A549 (cell line): ENCODE measurements around the gene ANK3. TPM values are rescaled to one million over a fixed set of nuclear protein-coding genes. Genes with fewer than 3 reads are reported as not detected.

Experiments
- ATAC-seq, 2 experiments: fragments of 200-7000 bp in 1 of 2; fragments of >200 bp in 1 of 2; cut with Nextera tagmentation in 1 of 2; cut with Tn5 transposase in 1 of 2; 3 replicates each; pipeline versions ENCODE4 v1.8.0 to v1.9.1; 2018 to 2020; ENCODE audit warnings: mild to moderate bottlenecking in 1 of 2, moderate library complexity in 1 of 2
- CTCF ChIA-PET: fragments of 300-600 bp; sonication (Branson Sonifier 250); formaldehyde crosslinking; extraction: SDS; loops from one replicate; lab custom pipeline; 2021; ENCODE audit warnings: antibody characterized with exemption, inconsistent platforms; lab: Yijun Ruan, JAX
- POLR2A ChIA-PET: fragments of 350-600 bp; formaldehyde crosslinking; extraction: SDS; loops from one replicate; lab custom pipeline; 2021; ENCODE audit warnings: antibody characterized with exemption, inconsistent platforms; lab: Yijun Ruan, JAX
- DNase-seq, 2 experiments: peaks; one replicate each; pipeline versions ENCODE4 v3.0.0 to v3.0.0-alpha.2; 2011 to 2016; ENCODE audit warnings: low read depth in 1 of 2, low spot score in 1 of 2
- FAIRE-seq: peaks from 2 replicates; lab custom pipeline; 2011; peaks lifted over from hg19 to GRCh38; lab: Jason Lieb, UNC
- H3K27ac ChIP-seq, 2 experiments: fragments of >200 bp; sonication (Bioruptor Twin); formaldehyde crosslinking; 3 replicates each; pipeline ENCODE4 v1.5.1; 2016 to 2017
- H3K4me1 ChIP-seq: fragments of >200 bp; sonication (Bioruptor Twin); formaldehyde crosslinking; 3 replicates; pipeline ENCODE4 v1.6.1; 2016
- H3K4me2 ChIP-seq: fragments of >200 bp; sonication (Bioruptor Twin); formaldehyde crosslinking; 3 replicates; pipeline ENCODE4 v1.6.1; 2016
- H3K4me3 ChIP-seq: fragments of >200 bp; sonication (Bioruptor Twin); formaldehyde crosslinking; 3 replicates; pipeline ENCODE4 v1.5.1; 2016
- H3K9me3 ChIP-seq: fragments of >200 bp; sonication (Bioruptor Twin); formaldehyde crosslinking; 3 replicates; pipeline ENCODE4 v1.6.1; 2016
- CTCF ChIP-seq: fragments of >200 bp; sonication (Bioruptor Twin); formaldehyde crosslinking; IDR thresholded peaks from 3 replicates; pipeline ENCODE4 v1.5.1; 2016
- E2F6 ChIP-seq: IDR thresholded peaks from 2 replicates; pipeline ENCODE4 v1.6.1; 2012; ENCODE audit warnings: low read depth, borderline replicate concordance
- ESRRA ChIP-seq: fragments of 150-350 bp; IDR thresholded peaks from 2 replicates; pipeline ENCODE4 v1.6.1; 2014; ENCODE audit warnings: mild to moderate bottlenecking, low read length, borderline replicate concordance
- FOSB ChIP-seq: fragments of 250-450 bp; sonication (Bioruptor Pico); IDR thresholded peaks from 2 replicates; pipeline ENCODE4 v1.5.0; 2020; ENCODE audit warnings: mild to moderate bottlenecking, moderate library complexity
- FOSL2 ChIP-seq, 2 experiments: fragments of 450-650 bp in 1 of 2; fragments of >200 bp in 1 of 2; sonication (Bioruptor Twin) in 1 of 2; formaldehyde crosslinking; IDR thresholded peaks; 2 replicates each; pipeline versions ENCODE4 v1.5.0 to v1.6.1; 2016 to 2020; ENCODE audit warnings: mild to moderate bottlenecking in 1 of 2, moderate library complexity in 1 of 2
- MAZ ChIP-seq: fragments of 150-350 bp; IDR thresholded peaks from 2 replicates; pipeline ENCODE4 v1.6.1; 2014; ENCODE audit warnings: antibody characterized with exemption, low read depth, low read length, borderline replicate concordance
- PHF8 ChIP-seq: fragments of 200-600 bp; sonication (generic); IDR thresholded peaks from 2 replicates; pipeline ENCODE4 v1.6.1; 2016; ENCODE audit warnings: low read depth, mild to moderate bottlenecking, antibody characterized with exemption, moderate library complexity, borderline replicate concordance
- POLR2A ChIP-seq: IDR thresholded peaks from 2 replicates; pipeline ENCODE4 v1.6.1; 2012; ENCODE audit warnings: mild to moderate bottlenecking, low read length
- RAD21 ChIP-seq, 2 experiments: fragments of >200 bp in 1 of 2; sonication (Bioruptor Twin) in 1 of 2; formaldehyde crosslinking in 1 of 2; IDR thresholded peaks in 1 of 2; conservative IDR thresholded peaks in 1 of 2; 2 replicates in 1 of 2; 3 replicates in 1 of 2; pipeline ENCODE4 v1.6.1; 2012 to 2018; ENCODE audit warnings: inconsistent platforms in 1 of 2
- RNF2 ChIP-seq: fragments of 200-600 bp; sonication (generic); IDR thresholded peaks from 2 replicates; pipeline ENCODE4 v1.6.1; 2016; ENCODE audit warnings: low read depth, mild to moderate bottlenecking, antibody characterized with exemption, moderate library complexity, borderline replicate concordance
- SMC3 ChIP-seq: fragments of >200 bp; sonication (Bioruptor Twin); formaldehyde crosslinking; IDR thresholded peaks from 3 replicates; pipeline ENCODE4 v1.6.1; 2018; ENCODE audit warnings: inconsistent platforms
- SREBF2 ChIP-seq: fragments of 450-650 bp; IDR thresholded peaks from 2 replicates; pipeline ENCODE4 v1.6.1; 2014; ENCODE audit warnings: mild to moderate bottlenecking, moderate library complexity
- USF2 ChIP-seq: fragments of 450-650 bp; IDR thresholded peaks from 2 replicates; pipeline ENCODE4 v1.6.1; 2014; ENCODE audit warnings: antibody characterized with exemption
- ZSCAN20 ChIP-seq: fragments of 250-450 bp; sonication (Bioruptor Pico); IDR thresholded peaks from 2 replicates; pipeline ENCODE4 v1.8.0; 2022; ENCODE audit warnings: mild to moderate bottlenecking, moderate library complexity
- WGBS: methylation state at CpG from one replicate; pipeline ENCODE4 v1.1.6; 2017; ENCODE audit errors: missing lambda C conversion rate; 5-methylcytosine and 5-hydroxymethylcytosine counted together
- polyA minus RNA-seq: library from RNA; depleted of rRNA, polyadenylated mRNA; stranded (reverse); fragments of >200 nt; gene quantifications from 2 replicates; pipeline ENCODE4 v1.2.3, GENCODE V29; 2011; rRNA and poly(A)+ RNA removed
- polyA plus RNA-seq, 4 experiments: library from polyadenylated mRNA; depleted of rRNA in 3 of 4; stranded (reverse); fragments of >200 nt; fragmentation: RNase III in 1 of 4; extraction: RNeasy Plus Mini Kit Qiagen cat#74134 plus additional on column Dnase treatment in 1 of 4; gene quantifications; 2 replicates in 3 of 4; 3 replicates in 1 of 4; pipeline ENCODE4 v1.2.3, GENCODE V29; 2011 to 2017
- TF ChIP-seq, protein P1 (sequence below): fragments of >200 bp; sonication (Bioruptor Twin); formaldehyde crosslinking; IDR thresholded peaks from 2 replicates; pipeline ENCODE4 v1.6.1; 2016

The ANK3 gene
- polyA plus RNA-seq (2011; rRNA removed) (5.4 and 5.9 TPM in 2 replicates), polyA plus RNA-seq (2017; fragmentation: RNase III; extraction: RNeasy Plus Mini Kit Qiagen cat#74134 plus additional on column Dnase treatment) (0.56 to 0.66 TPM (median 0.58 TPM) in 3 replicates), polyA minus RNA-seq (12.8 and 13.5 TPM in 2 replicates)
- polyA plus RNA-seq (2012; cell fraction: cytosol; rRNA removed) = 0.24 and 0.31 TPM in 2 replicates
- polyA plus RNA-seq (2012; cell fraction: nucleus; rRNA removed) = 0.28 and 0.70 TPM in 2 replicates

DNA sequence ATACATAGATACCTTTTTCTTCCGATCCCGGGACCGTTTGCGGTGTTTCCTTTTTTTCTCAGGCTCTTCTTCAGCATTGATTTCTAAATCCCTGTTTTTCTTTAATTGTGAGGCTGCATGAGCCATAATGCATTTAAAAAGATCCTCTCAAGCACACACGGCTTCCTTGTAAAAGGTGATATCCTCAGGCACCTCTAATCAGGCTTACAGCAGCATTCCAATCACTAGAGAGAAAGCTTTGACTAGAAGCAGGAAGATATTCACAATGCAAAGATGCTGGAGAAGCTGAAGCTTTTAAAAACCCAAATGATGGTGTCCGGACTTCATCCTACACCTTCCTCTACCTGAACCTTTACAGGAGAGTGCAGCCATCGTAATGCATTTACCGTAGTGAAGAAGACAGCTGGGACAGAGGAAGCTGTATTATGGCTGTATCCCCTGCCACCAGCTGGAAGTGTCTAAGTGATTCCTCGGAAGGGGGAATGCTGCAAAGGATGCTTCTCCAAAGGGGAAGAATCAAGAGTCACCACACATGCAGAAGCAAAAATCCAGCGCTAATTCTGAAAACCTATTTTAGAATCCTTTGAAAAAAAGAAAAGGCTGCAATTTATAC is at the start of gene ANK3:
Gene ANK3 (minus strand): TSS at position 463 of the 613 bp plus-strand sequence. CDS start 337 bp downstream, at position 126.
- H3K4me1 ChIP-seq = peaks cover 12% of the 10 kb centered on the region
- H3K4me3 ChIP-seq = no peak within 1 kb of the TSS
- WGBS = 86% methylated on average over 10 of the region's 10 CpGs
- ATAC-seq (no peak), DNase-seq (no peak), FAIRE-seq (no peak)
- ChIA-PET POLR2A (no interaction called here), CTCF (interaction anchor here (1.2 kb wide), 1 partner anchor 36 kb away, joined by 3 read pairs; no protein-coding TSS in a partner anchor)
- H3K9me3 ChIP-seq = no peaks in the 10 kb centered on the region
- TF ChIP-seq E2F6 (no peak), ESRRA (no peak), RNF2 (no peak), MAZ (no peak), PHF8 (no peak)
- no peak within 1 kb of the TSS for H3K27ac ChIP-seq
- no peak within 1 kb of the TSS for H3K4me2 ChIP-seq

- POLR2A ChIA-PET = no interaction called here
These were observed 44.9 kb upstream of the ANK3 start for GRCh38 chr10:60434418-60435046.

More at GRCh38 chr10:60434418-60435046, 44.9 kb upstream of the ANK3 start:
- DNase-seq (peak; percentile 24 to 67), FAIRE-seq (peak; percentile 88), ATAC-seq (peak; percentile 73 to 80; a peak in 5 of 6 replicates)
- no peaks in the 10 kb centered on the region for H3K9me3 ChIP-seq
- H3K4me1 ChIP-seq = peaks cover 18% of the 10 kb centered on the region
- H3K4me2 ChIP-seq = no peak overlapping the region
- no peak overlapping the region for H3K27ac ChIP-seq
- H3K4me3 ChIP-seq = no peak overlapping the region
- WGBS = 42% methylated on average over 3 of the region's 3 CpGs
- TF ChIP-seq ZSCAN20 (CRISPR knock-in tag) (no peak), SMC3 (peak; percentile 97), RAD21 (conservative IDR thresholded peaks at IDR 0.05 in 1 of 2, IDR thresholded peaks at IDR 0.05 in 1 of 2) (peak; percentile 97), USF2 (no peak), SREBF2 (no peak), FOSL2 (IDR thresholded peaks at IDR 0.05) (no peak), FOSL2 (CRISPR knock-in tag; IDR thresholded peaks at IDR 0.05) (no peak), FOSB (CRISPR knock-in tag) (no peak), CTCF (peak; percentile 92), POLR2A (no peak), ESRRA (no peak)
- TF ChIP-seq, protein P1, sequence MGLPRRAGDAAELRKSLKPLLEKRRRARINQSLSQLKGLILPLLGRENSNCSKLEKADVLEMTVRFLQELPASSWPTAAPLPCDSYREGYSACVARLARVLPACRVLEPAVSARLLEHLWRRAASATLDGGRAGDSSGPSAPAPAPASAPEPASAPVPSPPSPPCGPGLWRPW = no peak
- CTCF ChIA-PET = interaction anchor here (0.5 to 10.0 kb wide), 26 partner anchors 9 to 809 kb away, joined by 3 to 68 read pairs (median 4); no protein-coding TSS in a partner anchor
